GM19193 (cell line): ENCODE data around the gene OPHN1.

Experiments
- POLR2A ChIP-seq: IDR thresholded peaks from 4 replicates; pipeline ENCODE4 v1.6.1; 2011; ENCODE audit not compliant: insufficient read depth, insufficient read length; ENCODE audit errors: extremely low read depth

The OPHN1 gene

DNA sequence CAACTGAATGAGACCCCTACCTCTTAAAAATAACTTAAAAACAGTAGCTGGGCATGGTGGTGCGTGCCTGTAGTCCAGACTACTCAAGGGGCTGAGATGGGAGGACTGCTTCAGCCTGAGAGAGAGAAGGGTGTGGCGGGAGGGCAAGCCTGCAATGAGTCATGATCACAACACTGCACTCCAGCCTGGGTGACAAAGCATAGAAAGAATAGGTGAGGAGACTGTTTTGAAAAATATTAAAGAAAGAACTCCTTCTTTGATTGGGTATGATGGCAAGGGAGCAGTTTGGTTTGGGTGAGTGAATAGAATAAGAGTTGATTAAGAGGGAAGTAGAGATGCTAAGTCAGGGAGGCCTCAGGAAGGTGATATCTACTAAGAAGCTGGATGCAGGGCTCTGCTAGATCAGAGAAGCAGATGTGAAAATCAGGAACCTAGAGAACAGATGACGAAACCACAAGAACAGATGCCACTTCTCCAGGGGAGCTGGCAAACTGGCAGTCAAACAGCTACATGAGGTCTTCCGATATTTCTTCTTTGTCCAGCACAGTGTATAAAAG, 318.6 kb downstream of the OPHN1 start:
- TF ChIP-seq POLR2A = no peak

DNA sequence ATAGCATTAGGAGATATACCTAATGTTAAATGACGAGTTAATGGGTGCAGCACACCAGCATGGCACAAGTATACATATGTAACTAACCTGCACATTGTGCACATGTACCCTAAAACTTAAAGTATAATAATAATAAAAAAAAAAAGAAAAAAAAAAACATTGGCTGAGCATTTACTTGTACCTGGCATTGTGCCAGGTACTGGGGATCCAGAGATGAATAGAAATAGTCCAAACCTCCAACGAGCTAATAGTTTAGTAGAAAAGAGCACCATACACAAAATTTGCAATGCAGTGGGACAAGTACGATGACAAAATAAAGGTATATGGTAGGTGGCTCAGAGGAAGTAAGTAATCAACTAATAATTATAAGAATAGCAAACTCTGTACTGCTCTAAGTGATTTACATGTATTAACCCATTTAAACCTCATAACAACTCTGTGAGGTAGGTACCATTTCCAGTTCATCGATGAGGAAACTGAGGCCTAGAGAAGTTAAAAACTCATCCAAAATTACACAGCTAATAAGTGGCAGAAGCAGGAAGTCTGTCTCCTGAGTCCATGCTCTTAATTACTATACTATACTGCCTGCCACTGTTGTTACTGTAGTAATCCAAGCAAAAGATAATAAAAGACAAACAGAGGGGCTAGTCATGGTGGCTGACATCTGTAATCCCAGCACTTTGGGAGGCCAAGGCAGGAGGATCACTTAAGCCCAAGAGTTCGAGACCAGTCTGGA, 319.3 kb downstream of the OPHN1 start:
- no peak for TF ChIP-seq POLR2A

DNA sequence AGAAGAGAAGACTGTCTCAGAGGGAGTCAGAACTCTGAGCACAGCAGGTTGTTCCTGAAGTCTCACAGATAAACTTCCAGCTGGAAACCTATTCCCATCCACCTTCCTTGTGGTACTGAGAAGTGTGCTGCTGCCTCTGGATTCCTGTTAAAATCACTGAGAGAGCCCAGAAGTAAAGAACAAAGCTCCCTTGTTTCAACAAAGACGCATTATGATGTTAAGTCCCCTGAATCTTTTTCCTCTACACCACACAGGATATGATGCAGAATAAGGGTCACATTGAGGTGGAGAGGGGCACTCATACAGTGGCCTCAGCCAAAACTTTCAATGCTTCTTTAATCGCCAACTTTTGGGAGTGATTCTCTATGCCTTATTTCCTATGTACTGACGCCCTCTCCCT, 321.0 kb downstream of the OPHN1 start:
- TF ChIP-seq POLR2A = no peak

DNA sequence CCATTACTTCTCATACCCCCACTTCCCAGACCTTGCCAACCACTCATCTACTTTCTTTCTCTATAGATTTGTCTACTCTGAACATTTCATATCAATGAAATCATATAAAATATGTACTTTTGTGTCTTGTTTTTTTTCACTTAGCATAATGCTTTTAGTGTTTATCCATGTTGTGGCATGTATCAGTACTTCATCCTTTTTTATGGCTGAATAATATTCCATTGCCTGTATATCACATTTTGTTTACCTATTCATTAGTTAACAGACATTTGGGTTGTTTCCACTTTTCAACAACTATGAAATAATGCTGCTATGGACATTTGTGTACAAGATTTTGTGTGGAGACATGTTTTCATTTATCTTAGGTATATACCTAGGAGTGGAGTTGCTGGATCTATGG, 324.1 kb downstream of the OPHN1 start:
- no peak for TF ChIP-seq POLR2A

DNA sequence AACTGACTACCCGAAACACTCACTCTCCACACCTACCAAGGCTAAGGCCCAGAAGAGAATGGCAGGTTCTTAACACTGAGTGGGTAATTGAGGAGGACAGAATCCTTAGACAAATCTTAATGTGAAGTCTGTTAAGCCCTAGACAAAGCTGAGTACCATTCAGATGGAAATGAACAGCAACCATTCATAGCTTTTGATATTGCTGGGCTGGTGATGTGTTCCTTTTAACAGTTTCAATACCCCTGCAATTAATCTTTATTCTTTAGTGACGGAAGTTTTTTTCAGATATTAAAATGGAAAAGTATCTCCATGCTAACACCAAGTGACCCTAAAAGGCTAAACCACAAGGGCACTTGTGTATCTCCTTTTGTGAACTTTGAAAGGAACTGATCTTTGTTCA, 334.9 kb downstream of the OPHN1 start:
- TF ChIP-seq POLR2A = no peak

DNA sequence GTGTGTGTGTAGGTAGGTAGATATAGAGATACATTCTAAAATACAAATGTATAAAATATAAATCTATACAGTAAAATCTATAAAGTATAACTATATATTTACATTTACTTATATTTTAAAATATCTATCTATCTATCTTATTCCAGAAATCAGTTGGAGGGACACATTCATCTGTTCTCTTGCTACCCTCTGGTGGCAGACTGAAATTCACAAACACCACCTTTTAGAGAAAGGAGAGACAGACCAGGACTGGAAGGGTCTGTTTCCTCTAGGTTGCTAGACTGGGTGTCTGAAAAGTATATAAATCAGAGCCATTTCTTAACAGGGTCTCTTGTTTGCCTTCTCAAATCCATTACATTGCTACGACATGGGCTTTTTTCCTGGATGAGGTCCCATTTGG, 343.0 kb downstream of the OPHN1 start:
- TF ChIP-seq POLR2A = no peak

DNA sequence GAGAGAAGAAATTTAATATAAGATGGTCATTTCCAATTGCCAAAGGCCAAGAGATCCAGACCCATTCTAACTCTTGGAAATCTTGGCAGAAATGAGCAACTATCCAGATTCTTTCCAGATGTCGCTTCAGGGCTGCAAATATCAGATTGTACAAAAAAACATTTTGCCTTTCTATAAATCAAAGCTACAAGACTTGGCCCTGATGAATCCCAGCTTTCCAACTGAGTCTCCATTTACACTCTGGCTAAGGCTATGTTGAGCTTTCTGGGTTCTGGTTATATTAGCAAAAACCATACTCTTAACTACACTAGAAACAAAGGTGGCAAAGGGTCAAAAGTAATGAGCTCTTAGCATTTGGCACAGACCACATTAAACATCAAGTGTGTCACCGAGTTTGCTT, 345.8 kb downstream of the OPHN1 start:
- TF ChIP-seq POLR2A = no peak

DNA sequence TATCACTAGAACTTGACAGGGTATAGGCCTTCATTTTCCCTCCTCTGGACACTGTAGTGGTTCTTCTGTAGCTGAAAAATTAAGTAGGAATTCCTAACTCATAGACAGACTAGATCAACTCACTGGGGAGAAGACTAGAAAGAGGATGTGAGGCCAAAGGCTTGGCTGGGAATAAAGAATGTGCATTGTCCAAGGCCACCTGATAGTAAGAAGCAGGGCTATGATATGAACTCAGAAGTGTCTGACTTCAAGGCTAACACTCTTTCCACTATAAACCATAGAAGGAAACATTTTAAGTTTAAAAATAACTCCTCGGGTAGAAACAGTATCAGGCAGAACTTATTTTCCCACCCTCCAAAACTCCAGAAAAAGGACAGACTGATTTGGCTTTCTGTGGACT, 346.6 kb downstream of the OPHN1 start:
- no peak for TF ChIP-seq POLR2A

DNA sequence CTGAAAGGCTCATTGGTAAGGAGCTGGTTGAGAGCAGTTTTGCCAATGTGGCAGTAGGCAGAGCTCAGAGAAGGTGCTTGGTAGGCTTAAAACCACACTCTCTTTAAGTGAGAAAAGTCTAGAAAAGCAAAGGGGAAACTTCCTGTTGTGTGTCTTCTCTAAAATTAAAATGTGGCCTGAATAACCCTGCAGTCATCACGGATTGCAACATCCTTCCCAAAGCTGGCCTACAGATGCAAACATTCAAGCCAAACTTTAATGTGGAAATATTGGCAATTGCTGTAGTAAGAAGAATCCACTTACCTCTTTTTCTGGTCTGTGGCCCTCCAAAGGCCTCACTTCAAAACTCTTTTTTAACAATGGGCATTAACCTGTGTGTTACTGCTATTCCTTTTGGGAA, 348.5 kb downstream of the OPHN1 start:
- no peak for TF ChIP-seq POLR2A

DNA sequence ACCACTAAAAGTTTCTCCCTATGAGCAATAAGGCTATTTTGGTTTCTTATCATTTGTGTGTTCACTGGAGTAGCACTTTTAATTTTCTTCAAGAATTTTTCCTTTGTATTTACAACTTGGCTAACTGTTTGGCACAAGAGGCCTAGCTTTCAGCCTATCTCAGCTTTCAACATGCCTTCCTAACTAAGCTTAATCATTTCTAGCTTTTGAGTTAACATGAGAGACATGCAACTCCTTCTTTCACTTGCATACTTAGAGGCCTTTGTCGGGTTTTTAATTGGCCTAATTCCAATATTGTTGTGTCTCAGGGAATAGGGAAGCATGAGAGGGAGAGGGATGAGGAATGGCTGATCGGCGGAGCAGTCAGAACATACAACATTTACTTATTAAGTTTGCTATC, 349.8 kb downstream of the OPHN1 start:
- TF ChIP-seq POLR2A = no peak

DNA sequence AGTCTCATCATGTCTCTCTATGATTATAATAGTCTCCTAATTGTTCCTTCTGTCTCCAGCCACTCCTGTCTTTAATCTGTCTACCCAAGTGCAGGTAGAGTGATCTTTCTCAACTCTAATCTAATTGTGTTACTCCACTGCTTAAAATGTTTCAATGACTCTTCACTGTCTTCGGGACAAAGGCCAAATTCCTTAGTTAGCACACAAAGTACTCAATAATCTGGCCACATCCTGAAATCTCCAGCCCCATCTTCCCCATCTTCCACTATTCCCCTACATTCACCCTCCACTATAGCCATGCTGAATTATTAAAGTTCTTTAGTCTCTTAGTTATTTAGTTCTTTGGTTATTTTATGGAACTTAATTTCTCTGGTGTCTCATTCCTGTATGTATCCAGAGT, 353.3 kb downstream of the OPHN1 start:
- no peak for TF ChIP-seq POLR2A

DNA sequence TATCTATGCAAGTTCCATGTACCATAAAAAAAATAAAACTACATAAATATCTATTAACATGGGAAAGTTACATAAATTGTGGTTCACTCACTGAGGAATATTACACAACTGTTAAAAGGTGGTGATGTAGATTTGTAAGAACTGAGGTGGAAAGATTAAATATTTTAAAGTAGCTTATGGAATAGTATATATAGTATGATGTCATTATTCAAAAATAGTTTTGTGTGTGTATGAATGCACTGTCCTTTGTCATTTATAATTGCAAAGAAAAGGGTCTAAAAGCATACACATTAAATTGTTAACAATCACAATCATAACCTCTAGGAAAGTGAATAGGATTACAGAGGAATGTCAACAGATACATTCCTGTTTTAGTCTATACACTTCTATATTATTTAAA, 355.9 kb downstream of the OPHN1 start:
- TF ChIP-seq POLR2A = no peak

DNA sequence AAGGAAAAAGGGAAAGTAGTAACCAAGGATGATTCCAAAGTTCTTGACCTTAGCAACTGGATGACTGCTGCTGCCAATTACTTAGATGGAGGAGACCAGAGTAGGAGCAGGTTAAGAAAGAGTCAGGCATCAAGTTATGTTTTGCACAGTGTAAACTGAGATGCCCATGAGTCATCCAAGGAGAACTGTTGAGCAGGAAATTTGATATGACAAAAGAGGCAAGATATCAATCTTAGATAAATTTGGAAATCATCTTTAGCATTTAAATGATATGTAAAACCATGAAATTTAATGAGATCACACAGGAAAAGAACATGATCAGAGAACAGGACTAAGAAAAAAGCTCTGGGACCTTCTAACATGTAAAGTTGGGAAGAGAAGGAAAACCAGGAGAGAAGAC, 361.3 kb downstream of the OPHN1 start:
- TF ChIP-seq POLR2A = no peak

DNA sequence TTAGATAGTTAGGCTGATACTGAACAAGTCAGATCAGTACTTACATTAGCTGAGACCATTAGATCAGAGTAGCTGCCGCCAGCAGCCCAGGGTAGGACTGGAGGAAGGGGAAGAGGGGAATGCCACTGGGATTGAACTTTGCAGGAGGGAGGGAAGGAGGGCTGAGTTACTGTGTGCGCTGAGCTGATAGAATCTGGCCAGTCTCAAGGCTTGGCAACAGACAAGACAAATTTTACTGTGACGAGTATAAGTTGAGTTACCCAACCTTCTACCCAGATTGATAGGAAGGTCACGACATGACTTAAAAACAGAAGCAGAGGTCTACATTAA, 372.1 kb downstream of the OPHN1 start:
- no peak for TF ChIP-seq POLR2A

DNA sequence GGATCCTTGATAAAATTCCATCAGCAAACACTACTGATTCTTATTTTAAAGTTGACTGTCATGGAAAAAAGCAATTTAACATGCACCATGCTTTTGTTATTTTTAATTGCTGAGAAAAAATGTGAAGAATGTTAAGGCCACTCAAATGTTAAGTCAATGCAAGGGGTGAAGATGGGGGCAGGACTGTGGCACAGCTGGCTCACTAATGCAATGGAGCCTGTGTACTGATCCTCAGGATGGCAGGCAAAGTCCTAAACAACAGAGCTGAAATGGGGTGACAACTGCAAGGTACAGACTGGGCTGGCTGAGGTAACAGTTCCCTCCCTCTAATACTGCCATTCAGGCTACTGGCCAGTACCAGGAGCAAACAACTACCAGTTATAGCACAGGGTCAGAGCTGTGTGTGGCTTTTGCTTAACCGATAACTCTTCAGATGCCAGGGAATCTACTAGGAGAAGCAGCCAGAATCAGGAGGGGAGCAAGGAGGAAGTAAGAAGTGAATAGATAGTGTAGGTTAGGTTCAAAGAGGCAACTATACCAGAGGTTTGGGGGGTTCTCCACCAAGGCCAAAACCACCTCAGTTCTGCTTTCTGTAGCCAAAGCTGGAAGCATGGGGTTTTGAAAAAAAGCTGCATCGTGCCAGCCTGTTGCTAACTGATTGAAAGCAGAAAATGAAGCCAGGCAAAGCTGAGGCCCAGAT, 372.6 kb downstream of the OPHN1 start:
- TF ChIP-seq POLR2A = no peak

DNA sequence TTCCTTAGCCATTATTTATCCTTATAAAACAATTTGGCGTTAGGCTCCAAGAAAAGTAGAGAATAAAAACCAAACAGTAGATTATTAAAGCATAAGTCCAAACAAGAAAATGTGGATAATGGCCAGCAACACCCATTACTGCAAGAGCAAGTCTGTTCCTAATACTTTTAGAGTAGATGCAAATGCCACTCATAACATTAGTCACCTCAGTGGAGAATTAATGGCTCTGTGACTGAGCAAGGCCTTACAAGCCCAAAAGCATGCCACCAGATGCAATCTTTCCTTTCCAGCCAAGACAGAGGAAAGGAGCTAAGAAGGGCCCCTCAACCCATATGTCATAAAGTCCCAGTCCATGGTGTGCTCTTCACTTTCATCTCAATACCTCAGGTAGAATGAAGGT, 373.8 kb downstream of the OPHN1 start:
- TF ChIP-seq POLR2A = no peak
